Fibroblast of upper back skin (primary cell): Measurements from ENCODE around the gene C2CD2.

Experiments
- DNase-seq: peaks from one replicate; pipeline ENCODE4 v3.0.0-alpha.2; 2013

C2CD2 gene

GRCh38 chr21:41929248-41929647 lies 24.6 kb downstream of the C2CD2 start:
- no peak for DNase-seq

- no peak for DNase-seq
Measured at GRCh38 chr21:41928621-41929220, 25.1 kb downstream of the C2CD2 start.

- no peak for DNase-seq
Measured at GRCh38 chr21:41927727-41928409, 25.9 kb downstream of the C2CD2 start.

- DNase-seq = no peak
Measured at GRCh38 chr21:41926807-41927171, 27.0 kb downstream of the C2CD2 start.

GRCh38 chr21:41926117-41926806 lies 27.6 kb downstream of the C2CD2 start:
- peak; percentile 42 for DNase-seq

- DNase-seq = no peak
Measured at GRCh38 chr21:41925767-41926116, 28.1 kb downstream of the C2CD2 start.

- no peak for DNase-seq
Measured at GRCh38 chr21:41924368-41924754, 29.5 kb downstream of the C2CD2 start.

GRCh38 chr21:41923631-41924367 lies 30.0 kb downstream of the C2CD2 start:
- peak; percentile 59 for DNase-seq

GRCh38 chr21:41923186-41923585 lies 30.6 kb downstream of the C2CD2 start:
- DNase-seq = no peak

- no peak for DNase-seq
Measured at GRCh38 chr21:41921021-41921420, 32.8 kb downstream of the C2CD2 start.

- DNase-seq = no peak
Measured at GRCh38 chr21:41920476-41920875, 33.3 kb downstream of the C2CD2 start.

GRCh38 chr21:41919666-41920398 lies 34.0 kb downstream of the C2CD2 start:
- DNase-seq = no peak

- no peak for DNase-seq
Measured at GRCh38 chr21:41918561-41919358, 35.1 kb downstream of the C2CD2 start.

- no peak for DNase-seq
Measured at GRCh38 chr21:41917531-41917930, 36.3 kb downstream of the C2CD2 start.

- DNase-seq = no peak
Measured at GRCh38 chr21:41916888-41917433, 36.9 kb downstream of the C2CD2 start.

GRCh38 chr21:41914965-41915364 lies 38.9 kb downstream of the C2CD2 start:
- DNase-seq = no peak

GRCh38 chr21:41914358-41914757 lies 39.5 kb downstream of the C2CD2 start:
- DNase-seq = no peak

GRCh38 chr21:41913230-41913629 lies 40.6 kb downstream of the C2CD2 start:
- no peak for DNase-seq

GRCh38 chr21:41908829-41909228 lies 45.0 kb downstream of the C2CD2 start:
- DNase-seq = no peak

GRCh38 chr21:41907496-41908258 lies 46.1 kb downstream of the C2CD2 start:
- no peak for DNase-seq

- no peak for DNase-seq
Measured at GRCh38 chr21:41906770-41907169, 47.0 kb downstream of the C2CD2 start.
